Right renal cortex interstitium (tissue), 3 donors: ENCODE results near the gene GCNT2. TPM values are rescaled to one million over a fixed set of nuclear protein-coding genes. Genes with fewer than 3 reads are reported as not detected.
"Not testable (repeated sequence)": the region's sequence is repeated elsewhere in the genome, so short reads cannot be mapped to it uniquely, and the experiment has no call there.

ENCODE experiments used
- DNase-seq, 3 donors: peaks; one replicate each; pipeline ENCODE4 v3.0.0-alpha.2; 2013; ENCODE audit warnings: low read depth in 3 of 3, low spot score in 2 of 3
- polyA plus RNA-seq, 3 donors: library from polyadenylated mRNA; unstranded; fragments of 120-200 nt; gene quantifications; one replicate each; pipeline ENCODE4 v1.2.1, GENCODE V29; 2013; ENCODE audit not compliant: insufficient read length in 3 of 3

GCNT2 gene
- polyA plus RNA-seq, 3 donors: 17.0 to 18.7 (median 17.3) TPM

GRCh38 chr6:10543488-10543887 is 22.3 kb downstream of the GCNT2 start:
- DNase-seq: no peak

GRCh38 chr6:10545482-10545881 is 24.3 kb downstream of the GCNT2 start:
- DNase-seq: no peak

- DNase-seq: no peak
These were observed 26.7 kb downstream of the GCNT2 start for GRCh38 chr6:10547809-10548208.

- no peak for DNase-seq
These were observed 29.6 kb downstream of the GCNT2 start for GRCh38 chr6:10550764-10551163.

- no peak for DNase-seq
These were observed 31.2 kb downstream of the GCNT2 start for GRCh38 chr6:10552270-10552810.

DNA sequence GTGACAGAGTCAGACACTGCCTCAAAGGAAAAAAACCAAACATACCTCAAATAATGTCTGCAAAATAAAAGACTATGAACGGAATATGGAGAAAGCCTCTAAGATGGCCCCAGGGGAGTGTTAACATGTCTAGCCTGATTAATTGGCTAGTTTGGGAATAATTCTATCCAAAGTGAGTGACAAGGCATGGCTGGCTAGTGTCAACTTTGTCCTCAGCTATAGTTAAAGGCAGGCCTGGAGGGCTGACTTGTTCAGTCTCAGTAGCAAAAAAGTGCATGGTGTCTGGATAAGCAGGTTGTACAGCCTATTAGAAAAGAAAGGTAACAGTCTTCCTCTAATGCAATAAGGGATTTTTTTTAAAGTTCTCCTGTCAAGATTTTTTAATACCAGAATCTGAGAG is 32.7 kb downstream of the GCNT2 start:
- no peak for DNase-seq

DNA sequence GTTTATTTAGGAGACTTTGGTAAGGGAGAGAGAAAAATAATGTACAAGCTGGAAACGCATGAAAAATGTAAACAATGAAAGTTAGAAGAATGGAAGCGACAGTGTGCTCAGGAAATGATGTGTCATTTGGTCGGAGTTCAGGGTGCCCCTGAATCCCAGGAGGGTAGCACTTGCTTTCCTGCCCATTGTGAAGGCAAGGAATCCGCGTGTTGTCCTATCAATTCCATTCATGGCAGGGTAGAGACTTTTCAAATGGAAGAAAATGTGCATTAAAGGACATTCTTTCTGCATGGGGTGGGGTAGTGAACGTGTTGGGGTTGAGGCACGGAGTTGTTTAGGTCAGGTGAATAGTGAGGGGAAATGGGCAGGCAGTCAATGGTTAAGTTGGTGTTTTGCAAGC is 33.7 kb downstream of the GCNT2 start:
- DNase-seq: no peak

GRCh38 chr6:10555625-10556309 is 34.6 kb downstream of the GCNT2 start:
- no peak for DNase-seq

DNA sequence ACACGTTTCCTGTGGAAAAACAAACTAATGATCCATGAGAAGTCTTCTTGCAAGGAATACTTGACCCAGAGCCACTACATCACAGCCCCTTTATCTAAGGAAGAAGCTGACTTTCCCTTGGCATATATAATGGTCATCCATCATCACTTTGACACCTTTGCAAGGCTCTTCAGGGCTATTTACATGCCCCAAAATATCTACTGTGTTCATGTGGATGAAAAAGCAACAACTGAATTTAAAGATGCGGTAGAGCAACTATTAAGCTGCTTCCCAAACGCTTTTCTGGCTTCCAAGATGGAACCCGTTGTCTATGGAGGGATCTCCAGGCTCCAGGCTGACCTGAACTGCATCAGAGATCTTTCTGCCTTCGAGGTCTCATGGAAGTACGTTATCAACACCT is 35.4 kb downstream of the GCNT2 start:
- no peak for DNase-seq

DNA sequence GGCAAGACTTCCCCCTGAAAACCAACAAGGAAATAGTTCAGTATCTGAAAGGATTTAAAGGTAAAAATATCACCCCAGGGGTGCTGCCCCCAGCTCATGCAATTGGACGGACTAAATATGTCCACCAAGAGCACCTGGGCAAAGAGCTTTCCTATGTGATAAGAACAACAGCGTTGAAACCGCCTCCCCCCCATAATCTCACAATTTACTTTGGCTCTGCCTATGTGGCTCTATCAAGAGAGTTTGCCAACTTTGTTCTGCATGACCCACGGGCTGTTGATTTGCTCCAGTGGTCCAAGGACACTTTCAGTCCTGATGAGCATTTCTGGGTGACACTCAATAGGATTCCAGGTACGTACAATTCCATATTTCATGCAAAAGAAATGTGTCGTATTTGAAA is 35.8 kb downstream of the GCNT2 start:
- no peak for DNase-seq

DNA sequence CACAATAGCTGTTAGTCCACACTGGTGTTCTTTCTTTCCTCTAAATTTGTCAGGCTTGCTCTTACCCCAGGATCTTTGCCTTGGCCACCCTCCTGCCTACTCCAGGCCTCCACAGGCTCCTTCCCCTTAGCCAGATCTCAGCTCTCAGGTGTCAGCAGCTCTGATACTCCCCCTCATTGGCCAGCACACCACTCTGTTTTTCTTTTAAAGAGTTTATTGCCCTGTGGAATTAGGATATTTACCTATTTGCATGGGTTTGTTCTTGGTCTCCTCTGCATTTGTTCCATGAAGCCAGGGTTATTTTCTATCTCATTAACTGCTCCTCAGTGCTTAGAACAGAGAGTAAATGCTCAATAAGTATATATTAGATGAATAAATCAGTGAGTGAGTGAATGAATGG is 36.8 kb downstream of the GCNT2 start:
- no peak for DNase-seq

DNA sequence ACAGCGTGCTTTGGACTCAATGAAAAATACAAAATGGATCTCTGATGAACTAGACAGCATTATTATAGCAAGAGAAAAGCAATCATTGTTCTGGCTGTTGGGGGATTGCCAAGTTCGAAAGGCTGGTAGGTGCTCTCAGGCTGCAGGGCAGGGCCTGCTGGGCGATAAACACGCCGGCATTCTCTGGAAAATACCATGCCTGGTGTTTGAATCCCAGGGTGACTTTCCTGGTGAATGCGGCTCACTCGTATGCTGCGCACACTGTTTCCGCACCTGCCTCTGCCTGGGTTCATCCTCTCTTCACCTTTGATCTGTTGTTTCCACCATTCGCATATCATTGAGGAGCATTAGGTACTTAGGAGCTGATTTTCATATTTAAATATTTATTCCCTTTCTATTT is 37.4 kb downstream of the GCNT2 start:
- no peak for DNase-seq

DNA sequence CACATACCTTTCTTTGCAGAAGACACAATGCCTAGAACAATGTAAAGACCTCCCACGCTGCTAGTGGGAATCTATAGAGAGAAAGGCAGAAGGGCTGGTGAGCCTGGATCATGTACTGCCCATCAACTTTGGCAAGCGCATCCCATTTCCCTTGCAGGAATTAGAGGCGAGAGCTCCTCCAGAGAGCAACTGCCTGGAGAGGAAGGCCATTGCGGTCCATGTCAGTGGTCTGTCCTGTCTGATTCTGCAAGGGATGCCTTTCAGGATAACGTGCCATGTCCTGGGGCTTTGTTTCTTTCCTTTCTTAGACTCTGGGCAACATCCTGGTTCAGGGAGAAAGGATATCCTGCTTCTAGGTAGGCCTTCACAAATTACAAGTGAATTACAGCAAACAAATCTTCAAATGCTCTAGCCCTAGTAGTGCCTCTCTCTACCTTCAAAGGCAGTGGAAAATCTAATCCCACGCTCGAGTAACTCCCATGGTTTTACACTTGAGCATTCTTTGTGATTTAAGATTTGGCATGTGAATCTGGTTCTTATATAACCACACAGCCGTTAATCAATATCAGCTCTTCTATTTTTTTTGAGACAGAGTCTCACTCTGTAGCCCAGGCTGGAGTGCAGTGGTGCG is 38.5 kb downstream of the GCNT2 start:
- peak in 1 of 3 donors; percentile 75 for DNase-seq

DNA sequence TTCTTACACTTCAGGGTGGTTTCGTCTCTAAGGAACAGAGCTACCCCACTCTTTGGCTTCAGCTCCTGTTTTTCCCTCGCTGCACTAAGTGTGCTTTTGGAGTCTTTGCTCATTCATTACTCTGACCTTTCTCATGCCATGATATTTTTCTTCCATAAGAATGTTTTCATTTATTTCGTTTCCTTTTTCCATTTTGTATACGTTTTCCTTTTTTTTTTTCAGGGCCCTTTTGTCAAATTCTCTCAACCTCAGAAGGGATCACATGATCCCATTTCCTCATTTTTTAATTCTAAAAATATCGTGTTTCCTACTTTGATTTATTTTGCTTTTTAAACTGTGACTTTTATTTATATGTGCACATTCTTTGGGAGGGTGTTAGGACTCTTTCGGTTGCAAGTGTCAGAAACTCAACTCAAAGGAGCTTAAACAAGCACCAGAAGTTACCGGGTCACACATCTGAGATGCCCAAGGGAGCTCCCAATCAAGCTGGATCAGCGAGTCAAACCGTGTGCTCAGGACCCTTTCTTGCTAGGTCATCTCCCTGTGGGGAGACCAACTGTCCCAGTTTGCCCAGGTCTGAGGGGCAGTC is 40.6 kb downstream of the GCNT2 start:
- no peak for DNase-seq

DNA sequence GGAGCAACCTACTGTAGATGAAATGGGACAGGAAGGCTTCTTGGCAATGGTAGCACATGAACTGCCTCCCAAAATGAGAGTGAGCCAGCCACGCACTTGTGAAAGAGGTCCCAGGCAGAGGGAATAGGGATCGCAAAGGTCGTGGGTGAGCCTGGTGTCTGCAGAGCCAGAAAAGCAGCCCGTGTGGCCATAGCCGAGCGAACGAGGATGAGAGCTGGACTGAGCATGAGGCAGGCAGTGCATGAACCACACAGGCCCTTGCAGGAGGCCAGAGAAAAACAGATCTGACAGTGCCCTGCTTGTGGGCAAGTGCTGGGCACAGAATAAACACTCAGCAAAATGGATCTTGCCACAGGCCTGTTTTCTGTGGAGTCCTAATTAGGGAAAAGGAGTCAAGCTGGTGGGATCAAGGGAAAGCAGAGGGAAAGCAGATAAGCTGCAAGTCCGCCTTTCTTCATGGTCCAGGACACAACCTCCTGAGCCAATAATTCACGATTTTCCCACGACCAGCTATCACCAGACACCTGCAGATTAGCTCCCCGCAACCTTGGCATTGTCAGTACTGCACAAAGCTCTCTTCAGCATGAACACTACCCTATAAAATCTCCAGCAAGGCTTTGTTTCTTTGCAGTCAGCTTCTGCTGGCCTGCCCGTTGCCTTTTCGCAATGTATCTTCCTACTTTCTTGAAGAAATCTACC is 44.0 kb downstream of the GCNT2 start:
- no peak for DNase-seq

- DNase-seq: no peak
These were observed 44.8 kb downstream of the GCNT2 start for GRCh38 chr6:10565913-10566312.

- DNase-seq: no peak
These were observed 46.3 kb downstream of the GCNT2 start for GRCh38 chr6:10567256-10568026.

- no peak for DNase-seq
These were observed 48.4 kb downstream of the GCNT2 start for GRCh38 chr6:10569392-10570127.

DNA sequence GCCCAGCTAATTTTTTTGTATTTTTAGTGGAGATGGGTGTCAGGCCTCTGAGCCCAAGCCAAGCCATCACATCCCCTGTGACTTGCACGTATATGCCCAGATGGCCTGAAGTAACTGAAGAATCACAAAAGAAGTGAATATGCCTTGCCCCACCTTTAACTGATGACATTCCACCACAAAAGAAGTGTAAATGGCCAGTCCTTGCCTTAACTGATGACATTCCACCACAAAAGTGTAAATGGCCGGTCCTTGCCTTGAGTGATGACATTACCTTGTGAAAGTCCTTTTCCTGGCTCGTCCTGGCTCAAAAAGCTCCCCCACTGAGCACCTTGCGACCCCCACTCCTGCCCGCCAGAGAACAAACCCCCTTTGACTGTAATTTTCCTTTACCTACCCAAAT is 54.4 kb downstream of the GCNT2 start:
- DNase-seq: not testable (repeated sequence)

GRCh38 chr6:10576226-10576625 is 55.1 kb downstream of the GCNT2 start:
- no peak for DNase-seq
